NCI-H774 (cell line): Measurements from ENCODE around the gene ZNF217.
"Not testable (repeated sequence)": the region's sequence is repeated elsewhere in the genome, so short reads cannot be mapped to it uniquely, and the experiment has no call there.

Source experiments
- DNase-seq: peaks from one replicate; lab custom pipeline; 2025; lab: John Stamatoyannopoulos, UW

ZNF217 gene

GRCh38 chr20:53621482-53622246, 28.0 kb upstream of the ZNF217 start:
- no peak for DNase-seq

- not testable (repeated sequence) for DNase-seq
Observed at GRCh38 chr20:53618490-53619000, 24.9 kb upstream of the ZNF217 start.

GRCh38 chr20:53617791-53618489, 24.3 kb upstream of the ZNF217 start:
- DNase-seq: no peak

GRCh38 chr20:53616489-53616888, 22.9 kb upstream of the ZNF217 start:
- DNase-seq: not testable (repeated sequence)

- DNase-seq: no peak
Observed at GRCh38 chr20:53613748-53614147, 20.1 kb upstream of the ZNF217 start.

GRCh38 chr20:53612289-53612688, 18.6 kb upstream of the ZNF217 start:
- DNase-seq: not testable (repeated sequence)

GRCh38 chr20:53611449-53611894, 17.8 kb upstream of the ZNF217 start:
- DNase-seq: no peak

GRCh38 chr20:53609491-53610445, 16.1 kb upstream of the ZNF217 start:
- DNase-seq: peak; percentile 61

GRCh38 chr20:53608456-53609452, 15.1 kb upstream of the ZNF217 start:
- DNase-seq: no peak

- no peak for DNase-seq
Observed at GRCh38 chr20:53608071-53608455, 14.4 kb upstream of the ZNF217 start.

- no peak for DNase-seq
Observed at GRCh38 chr20:53606364-53606985, 12.8 kb upstream of the ZNF217 start.

DNA sequence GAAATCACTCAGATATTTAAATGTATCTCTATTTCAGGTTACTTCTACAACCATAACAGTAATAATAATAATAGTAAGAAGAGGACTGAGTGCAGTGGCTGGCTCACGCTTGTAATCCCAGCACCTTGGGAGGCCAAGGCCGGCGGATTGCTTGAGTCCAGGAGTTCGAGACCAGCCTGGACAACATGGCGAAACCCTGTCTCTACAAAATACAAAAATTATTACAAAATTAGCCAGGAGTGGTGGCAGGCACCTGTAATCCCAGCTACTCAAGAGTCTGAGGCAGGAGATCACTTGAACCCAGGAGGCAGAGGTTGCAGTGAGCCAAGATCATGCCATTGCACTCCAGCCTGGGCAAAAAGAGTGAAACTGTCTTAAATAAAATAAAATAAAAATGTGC, 11.8 kb upstream of the ZNF217 start:
- DNase-seq: not testable (repeated sequence)

DNA sequence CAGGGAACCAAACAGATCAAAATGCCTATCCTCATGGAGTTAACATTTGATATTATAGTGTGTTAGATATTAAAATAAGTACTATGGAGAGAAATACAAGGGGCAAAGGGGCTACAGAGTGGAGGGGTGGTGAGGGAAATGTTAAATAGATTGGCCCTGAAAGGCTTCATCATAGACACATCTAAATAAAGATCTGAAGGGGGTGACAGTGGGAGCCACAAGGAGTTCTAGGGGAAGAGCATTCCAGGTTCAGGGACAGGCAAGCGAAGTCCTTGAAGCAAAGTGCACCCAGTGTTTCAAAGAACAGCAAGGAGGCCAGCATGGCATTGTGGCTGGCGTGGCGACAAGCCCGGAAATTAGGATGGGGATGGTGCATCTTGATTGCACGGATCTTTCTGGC, 11.2 kb upstream of the ZNF217 start:
- DNase-seq: not testable (repeated sequence)

GRCh38 chr20:53602661-53603060, 9.0 kb upstream of the ZNF217 start:
- no peak for DNase-seq

- DNase-seq: no peak
Observed at GRCh38 chr20:53599910-53600632, 6.4 kb upstream of the ZNF217 start.

DNA sequence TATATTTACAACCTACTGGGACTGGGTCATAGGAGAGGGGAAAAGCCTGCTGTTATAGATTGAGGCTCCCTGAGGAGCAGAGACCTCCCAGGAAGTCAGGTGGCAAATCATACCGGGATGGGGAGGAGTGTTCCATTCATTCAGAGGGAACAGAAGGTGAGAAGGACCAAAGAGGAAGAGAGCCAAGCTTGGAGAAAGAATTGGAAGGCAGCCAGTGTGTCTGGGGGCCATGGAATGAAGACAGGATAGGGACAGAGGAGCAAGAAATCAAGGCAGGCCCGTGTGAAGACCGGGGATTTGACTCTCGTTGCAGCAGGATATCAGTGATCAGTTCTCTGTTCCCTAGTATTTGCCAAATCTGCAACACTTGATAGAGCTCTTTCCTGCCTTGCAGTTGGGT, 5.7 kb upstream of the ZNF217 start:
- no peak for DNase-seq

GRCh38 chr20:53599044-53599362, 5.4 kb upstream of the ZNF217 start:
- no peak for DNase-seq

DNA sequence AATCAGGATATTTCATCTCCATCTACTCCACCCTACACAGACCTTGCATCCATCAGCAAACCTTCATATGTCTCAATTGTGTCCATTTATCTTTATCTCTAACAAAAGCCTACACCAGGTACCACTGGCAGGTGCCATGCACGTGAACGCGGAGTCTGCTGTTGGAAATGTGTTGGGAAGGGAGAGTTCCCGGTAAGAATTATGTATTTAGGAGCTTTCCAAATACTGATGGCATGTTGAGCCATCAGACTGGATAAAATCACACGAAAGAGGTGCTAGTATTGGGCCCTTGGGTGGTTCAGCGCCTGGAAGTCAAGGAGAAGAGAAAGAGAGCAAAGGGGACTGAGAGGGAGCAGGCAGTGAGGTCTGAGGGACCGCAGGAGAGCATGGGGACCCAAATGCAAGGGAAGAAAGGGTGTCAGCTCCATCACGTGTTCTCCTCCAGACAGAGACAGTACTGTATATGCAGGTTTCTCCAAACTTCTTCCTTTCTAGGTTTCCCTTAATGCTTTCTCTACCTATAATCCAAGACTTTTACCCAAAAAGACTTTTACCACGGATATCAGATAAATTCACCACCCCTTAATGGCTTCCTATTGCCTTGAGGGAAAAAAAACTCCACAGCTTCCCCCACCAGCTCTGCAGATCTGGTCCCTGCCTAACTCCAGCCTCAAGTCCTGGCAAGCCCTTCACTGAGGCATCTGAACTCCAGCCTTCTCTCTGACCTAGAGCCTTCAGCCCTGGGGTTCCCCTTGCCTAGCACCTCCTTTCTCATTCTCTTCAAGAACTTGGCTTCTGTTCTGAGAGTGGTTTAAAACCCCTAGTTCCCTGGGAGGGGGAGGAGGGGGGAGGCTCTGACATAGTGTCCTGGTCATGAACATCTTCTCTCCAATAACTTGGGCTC, 4.8 kb upstream of the ZNF217 start:
- DNase-seq: no peak
